HPDE6-E6E7 (cell line): ENCODE measurements around the gene OR8S1.
"Not testable (repeated sequence)": the region's sequence is repeated elsewhere in the genome, so short reads cannot be mapped to it uniquely, and the experiment has no call there.

Experiments used
- DNase-seq: peaks from one replicate; pipeline ENCODE4 v3.0.0; 2011; ENCODE audit warnings: missing footprints; ENCODE audit errors: extremely low spot score

OR8S1 gene

GRCh38 chr12:48525332-48525731 is at the start of gene OR8S1:
Gene OR8S1, plus strand, starts transcription at chr12:48525632. Its CDS starts 0 bp downstream, at chr12:48525632.
- no peak for DNase-seq

- no peak for DNase-seq
Observed at GRCh38 chr12:48482198-48482597, 43.2 kb upstream of the OR8S1 start, which contains the start of gene C12orf54. Gene C12orf54, plus strand, starts transcription at chr12:48482498. Its CDS starts 799 bp downstream, at chr12:48483297.

- no peak for DNase-seq
Observed at GRCh38 chr12:48482930-48483329, 42.5 kb upstream of the OR8S1 start.

- peak; percentile 26 for DNase-seq
Observed at GRCh38 chr12:48486261-48486660, 39.2 kb upstream of the OR8S1 start.

GRCh38 chr12:48486679-48487078 is 38.8 kb upstream of the OR8S1 start:
- peak; percentile 38 for DNase-seq

GRCh38 chr12:48489012-48489411 is 36.4 kb upstream of the OR8S1 start:
- DNase-seq, result peak; percentile 85

GRCh38 chr12:48489456-48489855 is 36.0 kb upstream of the OR8S1 start:
- not testable (repeated sequence) for DNase-seq

- not testable (repeated sequence) for DNase-seq
Observed at GRCh38 chr12:48500281-48500680, 25.2 kb upstream of the OR8S1 start.

GRCh38 chr12:48506836-48507235 is 18.6 kb upstream of the OR8S1 start:
- DNase-seq, result not testable (repeated sequence)

- DNase-seq, result no peak
Observed at GRCh38 chr12:48508987-48509386, 16.4 kb upstream of the OR8S1 start.

- no peak for DNase-seq
Observed at GRCh38 chr12:48510111-48510510, 15.3 kb upstream of the OR8S1 start.

GRCh38 chr12:48512855-48513254 is 12.6 kb upstream of the OR8S1 start:
- DNase-seq, result no peak

GRCh38 chr12:48514728-48515127 is 10.7 kb upstream of the OR8S1 start:
- DNase-seq, result no peak

GRCh38 chr12:48520381-48520780 is 5.1 kb upstream of the OR8S1 start:
- DNase-seq, result not testable (repeated sequence)

GRCh38 chr12:48527891-48528670 is 2.6 kb downstream of the OR8S1 start:
- no peak for DNase-seq

- DNase-seq, result no peak
Observed at GRCh38 chr12:48532601-48533000, 7.2 kb downstream of the OR8S1 start.

GRCh38 chr12:48536602-48537001 is 11.2 kb downstream of the OR8S1 start:
- DNase-seq, result no peak

GRCh38 chr12:48542300-48542928 is 17.0 kb downstream of the OR8S1 start:
- DNase-seq, result peak; percentile 27

GRCh38 chr12:48545833-48546469 is 20.5 kb downstream of the OR8S1 start:
- DNase-seq, result no peak

GRCh38 chr12:48547012-48547411 is 21.6 kb downstream of the OR8S1 start:
- DNase-seq, result not testable (repeated sequence)

- DNase-seq, result not testable (repeated sequence)
Observed at GRCh38 chr12:48551636-48552035, 26.2 kb downstream of the OR8S1 start.

GRCh38 chr12:48553666-48554343 is 28.4 kb downstream of the OR8S1 start:
- DNase-seq, result not testable (repeated sequence)
